Measurements from ENCODE around the gene CD28.

CD28 gene

DNA sequence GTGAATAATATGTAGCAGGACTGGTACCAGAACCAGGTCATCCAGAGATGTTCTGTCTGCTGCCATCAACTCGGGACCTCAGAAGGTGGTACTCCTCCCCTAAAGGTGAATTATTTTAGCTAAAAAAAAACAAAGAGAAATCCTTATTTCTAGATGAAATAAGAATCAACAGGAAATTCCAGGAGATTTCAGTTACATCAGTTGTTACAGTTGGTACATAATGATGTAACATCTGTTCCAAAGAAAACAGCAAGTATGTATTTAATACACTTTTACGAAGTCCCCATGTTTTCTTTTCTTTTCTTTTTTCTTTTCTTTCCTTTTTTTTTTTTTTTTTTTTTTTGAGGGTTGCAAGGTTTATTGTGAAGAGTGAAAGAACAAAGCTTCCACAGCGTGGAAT lies 33.6 kb upstream of the CD28 start:
- no peak overlapping the region for H3K9ac ChIP-seq (ENCODE audit: low read depth, low read length)
- no peaks in the 10 kb centered on the region for H3K9me3 ChIP-seq (ENCODE audit: insufficient read depth, low read depth, low read length)
- no peak overlapping the region for H3K4me3 ChIP-seq (ENCODE audit: low read length)
- no peaks in the 10 kb centered on the region for H3K27me3 ChIP-seq (ENCODE audit: insufficient read depth, low read length)
- WGBS = 94% methylated on average over 1 of the region's 3 CpGs
- no peaks in the 10 kb centered on the region for H3K4me1 ChIP-seq (ENCODE audit: insufficient read depth, low read length)
- no peak overlapping the region for H3K27ac ChIP-seq (ENCODE audit: low read depth, low read length)
- H3K36me3 ChIP-seq (ENCODE audit: insufficient read depth, low read length) = no peaks in the 10 kb centered on the region

- WGBS = 83% methylated on average over 1 of the region's 1 CpG
- H3K9ac ChIP-seq (ENCODE audit: low read depth, low read length) = no peak overlapping the region
- no peaks in the 10 kb centered on the region for H3K27me3 ChIP-seq (ENCODE audit: insufficient read depth, low read length)
- H3K4me1 ChIP-seq (ENCODE audit: insufficient read depth, low read length) = no peaks in the 10 kb centered on the region
- H3K36me3 ChIP-seq (ENCODE audit: insufficient read depth, low read length) = no peaks in the 10 kb centered on the region
- H3K4me3 ChIP-seq (ENCODE audit: low read length) = no peak overlapping the region
- H3K9me3 ChIP-seq (ENCODE audit: insufficient read depth, low read depth, low read length) = no peaks in the 10 kb centered on the region
- H3K27ac ChIP-seq (ENCODE audit: low read depth, low read length) = no peak overlapping the region
These were observed 32.5 kb upstream of the CD28 start for GRCh38 chr2:203673933-203674332.

- Histone ChIP-seq H3K27ac (ENCODE audit: low read depth, low read length) (no peak overlapping the region), H3K9me3 (ENCODE audit: insufficient read depth, low read depth, low read length) (no peaks in the 10 kb centered on the region), H3K36me3 (ENCODE audit: insufficient read depth, low read length) (no peaks in the 10 kb centered on the region), H3K4me1 (ENCODE audit: insufficient read depth, low read length) (no peaks in the 10 kb centered on the region), H3K27me3 (ENCODE audit: insufficient read depth, low read length) (no peaks in the 10 kb centered on the region), H3K4me3 (ENCODE audit: low read length) (no peak overlapping the region), H3K9ac (ENCODE audit: low read depth, low read length) (no peak overlapping the region)
- WGBS = 93% methylated on average over 3 of the region's 3 CpGs
These were observed 31.4 kb upstream of the CD28 start for GRCh38 chr2:203675086-203675485.

DNA sequence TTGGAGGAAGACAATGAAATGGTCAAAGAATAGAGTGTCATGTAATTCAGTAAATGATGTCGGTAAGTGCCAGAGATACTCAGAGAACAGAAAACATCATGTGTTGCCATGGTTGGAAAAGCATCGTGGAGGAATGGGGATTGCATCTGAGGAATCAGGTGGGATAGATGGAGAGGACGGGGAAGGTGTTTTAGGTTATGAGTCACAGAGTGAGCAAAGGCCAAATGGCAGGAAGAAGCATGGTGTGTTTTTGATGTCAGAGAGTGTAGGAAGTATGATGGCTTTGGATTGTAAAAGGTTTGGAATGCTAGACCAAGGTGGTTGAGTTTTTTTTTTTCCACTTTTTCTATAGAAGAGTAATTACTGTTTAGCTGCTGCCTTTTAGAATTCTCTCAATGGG lies 27.5 kb upstream of the CD28 start:
- Histone ChIP-seq H3K27ac (ENCODE audit: low read depth, low read length) (no peak overlapping the region), H3K9me3 (ENCODE audit: insufficient read depth, low read depth, low read length) (no peaks in the 10 kb centered on the region), H3K27me3 (ENCODE audit: insufficient read depth, low read length) (no peaks in the 10 kb centered on the region), H3K9ac (ENCODE audit: low read depth, low read length) (no peak overlapping the region), H3K4me1 (ENCODE audit: insufficient read depth, low read length) (no peaks in the 10 kb centered on the region; the same call in 1 of the 2 replicates), H3K4me3 (ENCODE audit: low read length) (no peak overlapping the region), H3K36me3 (ENCODE audit: insufficient read depth, low read length) (no peaks in the 10 kb centered on the region)
- WGBS = 93% methylated on average over 3 of the region's 3 CpGs

- Histone ChIP-seq H3K9ac (ENCODE audit: low read depth, low read length) (no peak overlapping the region), H3K27ac (ENCODE audit: low read depth, low read length) (no peak overlapping the region), H3K4me3 (ENCODE audit: low read length) (no peak overlapping the region), H3K9me3 (ENCODE audit: insufficient read depth, low read depth, low read length) (no peaks in the 10 kb centered on the region), H3K4me1 (ENCODE audit: insufficient read depth, low read length) (no peaks in the 10 kb centered on the region; the same call in 1 of the 2 replicates), H3K36me3 (ENCODE audit: insufficient read depth, low read length) (no peaks in the 10 kb centered on the region), H3K27me3 (ENCODE audit: insufficient read depth, low read length) (no peaks in the 10 kb centered on the region)
These were observed 27.0 kb upstream of the CD28 start for GRCh38 chr2:203679401-203679800.

GRCh38 chr2:203681978-203682377 lies 24.5 kb upstream of the CD28 start:
- Histone ChIP-seq H3K36me3 (ENCODE audit: insufficient read depth, low read length) (no peaks in the 10 kb centered on the region), H3K9me3 (ENCODE audit: insufficient read depth, low read depth, low read length) (no peaks in the 10 kb centered on the region), H3K9ac (ENCODE audit: low read depth, low read length) (no peak overlapping the region), H3K4me3 (ENCODE audit: low read length) (no peak overlapping the region), H3K27ac (ENCODE audit: low read depth, low read length) (no peak overlapping the region), H3K4me1 (ENCODE audit: insufficient read depth, low read length) (no peaks in the 10 kb centered on the region; the same call in 1 of the 2 replicates), H3K27me3 (ENCODE audit: insufficient read depth, low read length) (no peaks in the 10 kb centered on the region)
- 94% methylated on average over 2 of the region's 2 CpGs for WGBS

DNA sequence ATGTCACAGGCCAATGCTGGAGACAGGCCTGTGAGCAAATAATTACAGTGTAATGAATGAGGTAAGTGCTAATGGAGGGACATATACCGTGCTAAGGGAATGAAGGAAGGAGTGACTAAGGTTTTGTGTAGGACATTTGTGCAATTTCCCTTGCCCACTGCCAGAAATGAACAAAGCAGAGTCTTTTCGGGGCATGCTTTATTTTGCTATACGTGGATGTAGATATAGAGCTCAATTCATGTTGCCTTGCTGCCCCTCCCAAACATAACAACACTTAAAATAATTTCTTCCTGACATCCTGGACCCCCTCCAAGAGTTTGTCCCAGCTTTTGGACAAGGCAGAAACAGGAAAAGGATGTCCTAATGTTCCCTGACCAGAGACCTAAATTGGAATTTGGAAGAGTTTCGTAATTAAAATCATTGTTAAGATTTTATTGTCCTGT lies 23.7 kb upstream of the CD28 start:
- H3K36me3 ChIP-seq (ENCODE audit: insufficient read depth, low read length) = no peaks in the 10 kb centered on the region
- H3K4me3 ChIP-seq (ENCODE audit: low read length) = no peak overlapping the region
- no peaks in the 10 kb centered on the region for H3K9me3 ChIP-seq (ENCODE audit: insufficient read depth, low read depth, low read length)
- no peaks in the 10 kb centered on the region; the same call in 1 of the 2 replicates for H3K4me1 ChIP-seq (ENCODE audit: insufficient read depth, low read length)
- no peak overlapping the region for H3K9ac ChIP-seq (ENCODE audit: low read depth, low read length)
- WGBS = 89% methylated on average over 4 of the region's 4 CpGs
- H3K27me3 ChIP-seq (ENCODE audit: insufficient read depth, low read length) = no peaks in the 10 kb centered on the region
- H3K27ac ChIP-seq (ENCODE audit: low read depth, low read length) = no peak overlapping the region

DNA sequence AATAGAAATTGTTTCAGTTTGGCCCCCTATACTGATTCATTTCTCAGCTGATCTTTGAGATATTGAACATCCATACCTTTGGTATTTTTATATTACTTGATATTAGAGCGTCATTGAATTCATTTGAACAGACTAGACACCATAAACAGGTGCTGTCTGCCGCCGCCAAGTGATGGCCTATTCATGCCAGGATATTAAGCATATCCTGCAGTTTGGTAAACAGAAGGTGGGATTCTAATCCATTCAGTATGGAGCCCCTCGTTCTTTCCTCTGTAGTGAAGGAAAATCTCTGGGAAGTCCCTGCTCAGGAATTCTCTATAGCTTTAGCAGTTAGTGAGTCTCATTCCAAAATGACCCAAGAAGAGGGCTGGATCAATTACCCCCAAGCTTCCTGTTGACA lies 23.0 kb upstream of the CD28 start:
- no peaks in the 10 kb centered on the region for H3K36me3 ChIP-seq (ENCODE audit: insufficient read depth, low read length)
- 88% methylated on average over 4 of the region's 4 CpGs for WGBS
- no peak overlapping the region for H3K9ac ChIP-seq (ENCODE audit: low read depth, low read length)
- no peak overlapping the region for H3K27ac ChIP-seq (ENCODE audit: low read depth, low read length)
- no peak overlapping the region for H3K4me3 ChIP-seq (ENCODE audit: low read length)
- peaks cover 1% of the 10 kb centered on the region for H3K4me1 ChIP-seq (ENCODE audit: insufficient read depth, low read length)
- H3K9me3 ChIP-seq (ENCODE audit: insufficient read depth, low read depth, low read length) = no peaks in the 10 kb centered on the region
- H3K27me3 ChIP-seq (ENCODE audit: insufficient read depth, low read length) = no peaks in the 10 kb centered on the region

DNA sequence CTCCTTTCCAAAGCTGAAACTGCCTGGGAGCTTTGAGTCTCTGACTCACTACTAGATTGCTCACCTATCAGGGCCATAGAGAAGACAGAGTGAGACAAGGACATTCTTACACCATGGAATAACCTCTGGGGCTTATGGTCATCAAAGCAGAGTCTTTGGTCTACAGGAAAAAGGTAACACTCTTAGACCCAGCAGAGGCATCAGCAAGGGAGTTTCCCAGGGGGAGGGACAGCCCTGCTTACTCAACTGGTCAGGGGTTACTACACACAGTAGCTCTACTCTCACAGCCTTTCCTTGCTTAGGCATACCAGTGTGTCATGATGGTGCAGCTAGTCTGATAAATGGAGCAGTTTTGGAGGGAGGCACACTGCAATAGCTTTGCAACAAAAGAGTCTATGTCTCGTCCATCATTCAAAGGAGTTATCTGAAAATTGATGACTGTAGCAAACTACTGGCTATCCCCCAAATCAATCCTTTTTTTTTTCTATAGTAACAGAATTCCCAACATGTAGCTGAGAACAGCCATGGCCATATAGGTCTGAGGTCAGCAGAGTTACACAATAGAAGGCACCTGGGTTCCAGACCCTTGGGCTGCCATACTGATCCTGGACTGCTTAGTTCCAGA lies 22.4 kb upstream of the CD28 start:
- Histone ChIP-seq H3K36me3 (ENCODE audit: insufficient read depth, low read length) (no peaks in the 10 kb centered on the region), H3K4me3 (ENCODE audit: low read length) (no peak overlapping the region), H3K27ac (ENCODE audit: low read depth, low read length) (no peak overlapping the region), H3K27me3 (ENCODE audit: insufficient read depth, low read length) (no peaks in the 10 kb centered on the region), H3K9me3 (ENCODE audit: insufficient read depth, low read depth, low read length) (no peaks in the 10 kb centered on the region), H3K4me1 (ENCODE audit: insufficient read depth, low read length) (peaks cover 7% of the 10 kb centered on the region), H3K9ac (ENCODE audit: low read depth, low read length) (no peak overlapping the region)
- 94% methylated on average over 1 of the region's 1 CpG for WGBS

DNA sequence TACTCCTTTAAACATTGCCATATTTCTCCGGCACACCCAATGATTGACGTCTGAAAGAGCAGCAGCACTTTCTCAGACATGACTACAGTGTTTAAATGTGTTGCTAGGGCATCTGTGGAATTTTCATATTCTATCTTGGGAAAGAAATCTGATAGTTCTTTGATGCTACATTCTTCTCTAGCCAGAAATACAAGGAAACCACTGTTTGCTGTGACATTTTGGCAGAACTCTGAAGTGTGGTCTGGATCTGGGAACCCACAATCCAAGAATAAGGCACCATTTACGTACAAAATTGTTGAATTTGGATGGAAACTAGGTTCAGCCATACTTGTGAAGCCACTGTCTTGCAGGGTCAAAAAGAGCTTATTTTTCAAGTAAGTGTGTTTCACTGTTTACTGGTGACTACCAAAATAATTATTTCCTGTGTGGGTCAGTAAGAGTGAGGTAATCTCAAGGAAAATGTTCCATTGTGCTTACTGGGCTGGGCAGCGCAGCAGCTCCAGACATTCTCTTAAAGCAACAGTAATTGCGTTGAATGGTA lies 21.3 kb upstream of the CD28 start:
- Histone ChIP-seq H3K9ac (ENCODE audit: low read depth, low read length) (no peak overlapping the region), H3K36me3 (ENCODE audit: insufficient read depth, low read length) (no peaks in the 10 kb centered on the region), H3K27me3 (ENCODE audit: insufficient read depth, low read length) (no peaks in the 10 kb centered on the region), H3K4me3 (ENCODE audit: low read length) (no peak overlapping the region), H3K9me3 (ENCODE audit: insufficient read depth, low read depth, low read length) (no peaks in the 10 kb centered on the region), H3K4me1 (ENCODE audit: insufficient read depth, low read length) (peaks cover 7% of the 10 kb centered on the region), H3K27ac (ENCODE audit: low read depth, low read length) (no peak overlapping the region)
- 95% methylated on average over 5 of the region's 5 CpGs for WGBS

DNA sequence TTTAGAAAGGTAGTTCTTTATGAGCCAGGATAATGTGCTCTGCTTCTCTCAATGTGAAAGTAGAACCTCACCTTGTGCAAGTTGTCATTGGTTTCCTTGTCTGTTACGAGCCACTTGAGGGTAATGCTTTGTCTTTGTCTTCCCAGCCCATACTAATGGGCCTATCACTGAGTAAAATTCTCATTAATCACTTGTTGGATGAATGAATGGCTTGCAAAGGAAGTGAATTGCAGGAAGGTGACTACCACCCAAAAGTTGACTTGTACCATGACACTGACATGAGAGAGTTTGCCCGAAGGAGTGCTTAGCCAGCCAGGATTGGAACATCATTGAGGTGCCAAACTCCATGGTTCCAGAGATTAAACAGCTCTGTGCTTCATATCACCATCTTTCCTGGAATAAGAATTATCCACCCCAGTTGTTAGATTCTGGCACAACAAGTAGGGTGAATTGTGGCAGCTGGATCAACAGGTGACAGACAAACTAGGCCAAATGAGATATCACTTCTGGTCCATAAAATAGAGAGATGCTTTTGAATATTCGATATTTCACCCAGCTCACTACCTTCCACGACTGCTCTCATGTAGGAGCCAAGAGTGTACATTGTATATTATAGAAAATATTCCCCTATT lies 20.5 kb upstream of the CD28 start:
- Histone ChIP-seq H3K27ac (ENCODE audit: low read depth, low read length) (no peak overlapping the region), H3K4me1 (ENCODE audit: insufficient read depth, low read length) (peaks cover 7% of the 10 kb centered on the region), H3K9ac (ENCODE audit: low read depth, low read length) (no peak overlapping the region), H3K4me3 (ENCODE audit: low read length) (no peak overlapping the region), H3K9me3 (ENCODE audit: insufficient read depth, low read depth, low read length) (no peaks in the 10 kb centered on the region), H3K27me3 (ENCODE audit: insufficient read depth, low read length) (no peaks in the 10 kb centered on the region), H3K36me3 (ENCODE audit: insufficient read depth, low read length) (no peaks in the 10 kb centered on the region)
- 94% methylated on average over 2 of the region's 4 CpGs for WGBS
